Lower leg skin (tissue), 3 donors: ENCODE data around the gene SLFN14.

ENCODE experiments used
- POLR2A ChIP-seq, 2 donors: fragments of 450-650 bp; IDR thresholded peaks; one replicate each; pipeline ENCODE4 v1.6.1; 2016 to 2017; ENCODE audit warnings: antibody characterized with exemption in 2 of 2, mild to moderate bottlenecking in 1 of 2, moderate library complexity in 1 of 2
- TF ChIP-seq, protein P1 (sequence below), 3 donors: fragments of 450-650 bp; IDR thresholded peaks; one replicate each; pipeline ENCODE4 v1.5.1; 2016; ENCODE audit warnings: antibody characterized with exemption in 3 of 3, mild to moderate bottlenecking in 3 of 3, moderate library complexity in 2 of 3

GRCh38 chr17:35534576-35535093, 26.0 kb downstream of the SLFN14 start:
- TF ChIP-seq POLR2A (IDR thresholded peaks at IDR 0.05), result no peak
- TF ChIP-seq, protein P1, sequence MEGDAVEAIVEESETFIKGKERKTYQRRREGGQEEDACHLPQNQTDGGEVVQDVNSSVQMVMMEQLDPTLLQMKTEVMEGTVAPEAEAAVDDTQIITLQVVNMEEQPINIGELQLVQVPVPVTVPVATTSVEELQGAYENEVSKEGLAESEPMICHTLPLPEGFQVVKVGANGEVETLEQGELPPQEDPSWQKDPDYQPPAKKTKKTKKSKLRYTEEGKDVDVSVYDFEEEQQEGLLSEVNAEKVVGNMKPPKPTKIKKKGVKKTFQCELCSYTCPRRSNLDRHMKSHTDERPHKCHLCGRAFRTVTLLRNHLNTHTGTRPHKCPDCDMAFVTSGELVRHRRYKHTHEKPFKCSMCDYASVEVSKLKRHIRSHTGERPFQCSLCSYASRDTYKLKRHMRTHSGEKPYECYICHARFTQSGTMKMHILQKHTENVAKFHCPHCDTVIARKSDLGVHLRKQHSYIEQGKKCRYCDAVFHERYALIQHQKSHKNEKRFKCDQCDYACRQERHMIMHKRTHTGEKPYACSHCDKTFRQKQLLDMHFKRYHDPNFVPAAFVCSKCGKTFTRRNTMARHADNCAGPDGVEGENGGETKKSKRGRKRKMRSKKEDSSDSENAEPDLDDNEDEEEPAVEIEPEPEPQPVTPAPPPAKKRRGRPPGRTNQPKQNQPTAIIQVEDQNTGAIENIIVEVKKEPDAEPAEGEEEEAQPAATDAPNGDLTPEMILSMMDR (IDR thresholded peaks at IDR 0.05), result no peak
